NCI-H446 treated with DMSO at 0.1 percent for 48 hours (cell line): ENCODE measurements around the gene NCF4.

ENCODE experiments used
- DNase-seq: peaks from one replicate; lab custom pipeline; 2025; lab: John Stamatoyannopoulos, UW

The NCF4 gene

GRCh38 chr22:36894266-36894665 is 33.5 kb downstream of the NCF4 start:
- no peak for DNase-seq

GRCh38 chr22:36897611-36898010 is 36.8 kb downstream of the NCF4 start:
- DNase-seq, result no peak

GRCh38 chr22:36898690-36899089 is 37.9 kb downstream of the NCF4 start:
- no peak for DNase-seq

- DNase-seq, result no peak
Observed at GRCh38 chr22:36899498-36899897, 38.7 kb downstream of the NCF4 start.

- DNase-seq, result no peak
Observed at GRCh38 chr22:36900225-36900624, 39.4 kb downstream of the NCF4 start.

- DNase-seq, result no peak
Observed at GRCh38 chr22:36900880-36901279, 40.1 kb downstream of the NCF4 start.

GRCh38 chr22:36901411-36902142 is 40.8 kb downstream of the NCF4 start:
- no peak for DNase-seq

GRCh38 chr22:36902143-36902926 is 41.5 kb downstream of the NCF4 start:
- no peak for DNase-seq

- no peak for DNase-seq
Observed at GRCh38 chr22:36904260-36904880, 43.6 kb downstream of the NCF4 start.

- DNase-seq, result no peak
Observed at GRCh38 chr22:36907253-36908195, 46.7 kb downstream of the NCF4 start.

GRCh38 chr22:36910461-36910860 is 49.7 kb downstream of the NCF4 start:
- DNase-seq, result no peak

GRCh38 chr22:36911887-36912661 is 51.3 kb downstream of the NCF4 start:
- DNase-seq, result no peak

- no peak for DNase-seq
Observed at GRCh38 chr22:36912694-36913426, 52.1 kb downstream of the NCF4 start.

- DNase-seq, result no peak
Observed at GRCh38 chr22:36913427-36914389, 52.9 kb downstream of the NCF4 start, which contains the start of gene CSF2RB. Gene CSF2RB, plus strand, starts transcription at chr22:36913628. Its CDS starts 8,580 bp downstream, at chr22:36922208.

GRCh38 chr22:36914390-36914752 is 53.6 kb downstream of the NCF4 start:
- no peak for DNase-seq

GRCh38 chr22:36916034-36916433 is 55.2 kb downstream of the NCF4 start:
- no peak for DNase-seq

GRCh38 chr22:36918586-36919284 is 57.9 kb downstream of the NCF4 start:
- DNase-seq, result no peak

- no peak for DNase-seq
Observed at GRCh38 chr22:36921309-36922104, 60.7 kb downstream of the NCF4 start.
